Uterus (tissue), 2 donors: ENCODE measurements around the gene ASTN2.

Source experiments
- POLR2A ChIP-seq, 2 donors: fragments of 450-650 bp; IDR thresholded peaks; one replicate each; pipeline ENCODE4 v1.6.1; 2016; ENCODE audit warnings: antibody characterized with exemption in 2 of 2, mild to moderate bottlenecking in 1 of 2, moderate library complexity in 1 of 2
- TF ChIP-seq, protein P1 (sequence below), 4 experiments: fragments of 200-600 bp in 2 of 4; fragments of 450-650 bp in 2 of 4; sonication (generic) in 2 of 4; IDR thresholded peaks; one replicate each; pipeline ENCODE4 v1.5.1; 2016 to 2019; ENCODE audit warnings: antibody characterized with exemption in 4 of 4, mild to moderate bottlenecking in 2 of 4, moderate library complexity in 1 of 4

DNA sequence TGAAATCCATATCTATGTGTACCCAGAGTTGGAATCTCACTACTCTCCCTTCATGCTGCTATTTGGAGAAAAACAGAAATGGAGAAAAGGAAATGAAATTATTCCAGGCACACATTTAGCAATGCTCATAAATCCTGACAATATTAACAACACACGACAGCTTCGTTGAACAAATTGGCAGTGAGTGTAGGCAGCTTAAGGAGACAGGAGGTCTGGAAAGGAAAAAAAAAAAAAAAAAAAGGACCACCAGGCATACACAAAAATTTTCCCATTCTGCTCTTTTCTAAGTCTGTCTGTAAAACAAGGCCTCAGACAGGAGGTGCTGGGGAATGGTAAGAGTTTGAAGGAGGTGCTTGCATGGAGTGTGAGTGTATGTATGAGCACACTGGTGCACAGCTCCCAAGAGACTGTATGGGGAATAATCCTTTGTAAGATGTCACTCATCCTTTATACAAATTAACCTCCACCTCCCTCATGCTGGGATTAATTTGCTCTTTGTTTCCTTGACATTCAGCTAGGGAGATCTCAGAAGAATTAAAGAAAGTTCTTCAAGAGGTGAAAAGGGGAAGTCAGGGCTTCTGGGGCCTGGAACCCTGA, 78.9 kb downstream of the ASTN2 start:
- no peak for TF ChIP-seq POLR2A (IDR thresholded peaks at IDR 0.05)
- TF ChIP-seq, protein P1, sequence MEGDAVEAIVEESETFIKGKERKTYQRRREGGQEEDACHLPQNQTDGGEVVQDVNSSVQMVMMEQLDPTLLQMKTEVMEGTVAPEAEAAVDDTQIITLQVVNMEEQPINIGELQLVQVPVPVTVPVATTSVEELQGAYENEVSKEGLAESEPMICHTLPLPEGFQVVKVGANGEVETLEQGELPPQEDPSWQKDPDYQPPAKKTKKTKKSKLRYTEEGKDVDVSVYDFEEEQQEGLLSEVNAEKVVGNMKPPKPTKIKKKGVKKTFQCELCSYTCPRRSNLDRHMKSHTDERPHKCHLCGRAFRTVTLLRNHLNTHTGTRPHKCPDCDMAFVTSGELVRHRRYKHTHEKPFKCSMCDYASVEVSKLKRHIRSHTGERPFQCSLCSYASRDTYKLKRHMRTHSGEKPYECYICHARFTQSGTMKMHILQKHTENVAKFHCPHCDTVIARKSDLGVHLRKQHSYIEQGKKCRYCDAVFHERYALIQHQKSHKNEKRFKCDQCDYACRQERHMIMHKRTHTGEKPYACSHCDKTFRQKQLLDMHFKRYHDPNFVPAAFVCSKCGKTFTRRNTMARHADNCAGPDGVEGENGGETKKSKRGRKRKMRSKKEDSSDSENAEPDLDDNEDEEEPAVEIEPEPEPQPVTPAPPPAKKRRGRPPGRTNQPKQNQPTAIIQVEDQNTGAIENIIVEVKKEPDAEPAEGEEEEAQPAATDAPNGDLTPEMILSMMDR (IDR thresholded peaks at IDR 0.05): no peak
